Mesenchymal stem cell (in vitro differentiated cells and primary cell): ENCODE results near the gene LRRC7.

Source experiments
- DNase-seq: peaks from one replicate; pipeline ENCODE4 v3.0.0-alpha.2; 2013
- H2AFZ ChIP-seq: one replicate; pipeline ENCODE4 v1.6.1; 2013; ENCODE audit warnings: low read depth, mild to moderate bottlenecking, control low read depth, inconsistent platforms, low read length, moderate library complexity
- H2AK5ac ChIP-seq: 2 replicates; pipeline ENCODE4 v1.6.1; 2013; ENCODE audit warnings: low read length, moderate library complexity, mild to moderate bottlenecking, inconsistent platforms; ENCODE audit not compliant: severe bottlenecking
- H2BK120ac ChIP-seq: one replicate; pipeline ENCODE4 v1.6.1; 2013; ENCODE audit warnings: low read depth, mild to moderate bottlenecking, inconsistent platforms, low read length, moderate library complexity
- H2BK12ac ChIP-seq, 2 experiments: one replicate each; pipeline ENCODE4 v1.6.1; 2013; ENCODE audit warnings: inconsistent platforms in 2 of 2, low read length in 2 of 2, mild to moderate bottlenecking in 2 of 2, moderate library complexity in 2 of 2, control low read depth in 1 of 2
- H2BK15ac ChIP-seq: one replicate; pipeline ENCODE4 v1.6.1; 2013; ENCODE audit warnings: mild to moderate bottlenecking, low read depth, inconsistent platforms; ENCODE audit not compliant: poor library complexity, severe bottlenecking
- H2BK5ac ChIP-seq: 2 replicates; pipeline ENCODE4 v1.6.1; 2013; ENCODE audit warnings: low read depth, mild to moderate bottlenecking, low read length, control low read depth, inconsistent platforms; ENCODE audit not compliant: poor library complexity, severe bottlenecking
- H3K14ac ChIP-seq, 2 experiments: one replicate each; pipeline ENCODE4 v1.6.1; 2013; ENCODE audit warnings: inconsistent platforms in 2 of 2, low read length in 2 of 2, control low read depth in 1 of 2, mild to moderate bottlenecking in 1 of 2, moderate library complexity in 1 of 2
- H3K18ac ChIP-seq, 2 experiments: one replicate each; pipeline ENCODE4 v1.6.1; 2013; ENCODE audit warnings: inconsistent platforms in 2 of 2, low read length in 2 of 2, control low read depth in 1 of 2, low read depth in 1 of 2, mild to moderate bottlenecking in 1 of 2
- H3K23ac ChIP-seq, 2 experiments: one replicate each; pipeline ENCODE4 v1.6.1; 2013; ENCODE audit warnings: inconsistent platforms in 2 of 2, low read length in 2 of 2, mild to moderate bottlenecking in 2 of 2, moderate library complexity in 2 of 2, control low read depth in 1 of 2
- H3K27ac ChIP-seq: 2 replicates; pipeline ENCODE4 v1.5.1; 2013; ENCODE audit warnings: mild to moderate bottlenecking, moderate library complexity, low read length, control low read depth, inconsistent platforms; ENCODE audit not compliant: poor library complexity, severe bottlenecking
- H3K27me3 ChIP-seq, 2 experiments: 2 replicates each; pipeline versions ENCODE4 v1.6.1 to v1.7.0; 2013; ENCODE audit warnings: low read length in 2 of 2, mild to moderate bottlenecking in 2 of 2, moderate library complexity in 2 of 2, control low read depth in 1 of 2, inconsistent platforms in 1 of 2; ENCODE audit not compliant: control insufficient read depth in 1 of 2, insufficient read depth in 1 of 2
- H3K36me3 ChIP-seq, 2 experiments: 2 replicates each; pipeline versions ENCODE4 v1.6.1 to v1.7.0; 2013; ENCODE audit warnings: low read length in 2 of 2, control low read depth in 1 of 2, inconsistent platforms in 1 of 2, low read depth in 1 of 2, mild to moderate bottlenecking in 1 of 2; ENCODE audit not compliant: insufficient read depth in 2 of 2, control insufficient read depth in 1 of 2
- H3K4ac ChIP-seq, 2 experiments: one replicate each; pipeline ENCODE4 v1.6.1; 2013; ENCODE audit warnings: inconsistent platforms in 2 of 2, low read length in 2 of 2, mild to moderate bottlenecking in 2 of 2, moderate library complexity in 2 of 2, control low read depth in 1 of 2, low read depth in 1 of 2
- H3K4me1 ChIP-seq: 2 replicates; pipeline ENCODE4 v1.6.1; 2013; ENCODE audit warnings: low read depth, low read length, control low read depth; ENCODE audit not compliant: control insufficient read depth, insufficient read depth
- H3K4me2 ChIP-seq: 2 replicates; pipeline ENCODE4 v1.6.1; 2013; ENCODE audit warnings: low read length, mild to moderate bottlenecking, inconsistent platforms; ENCODE audit not compliant: poor library complexity, severe bottlenecking
- H3K4me3 ChIP-seq, 2 experiments: 2 replicates each; pipeline versions ENCODE4 v1.5.1 to v1.7.0; 2013; ENCODE audit warnings: low read length in 2 of 2, mild to moderate bottlenecking in 2 of 2, control low read depth in 1 of 2, low read depth in 1 of 2; ENCODE audit not compliant: insufficient read depth in 1 of 2
- H3K79me1 ChIP-seq: replicated peaks from 2 replicates; pipeline ENCODE4 v1.6.1; 2013; ENCODE audit warnings: mild to moderate bottlenecking, control low read depth, low read length, inconsistent platforms; ENCODE audit not compliant: poor library complexity, severe bottlenecking
- H3K9ac ChIP-seq: 2 replicates; pipeline ENCODE4 v1.7.0; 2013; ENCODE audit warnings: mild to moderate bottlenecking, low read length, moderate library complexity
- H3K9me3 ChIP-seq: 2 replicates; pipeline ENCODE4 v1.7.0; 2013; ENCODE audit warnings: mild to moderate bottlenecking, low read length; ENCODE audit not compliant: control insufficient read depth
- H4K8ac ChIP-seq: one replicate; pipeline ENCODE4 v1.6.1; 2013; ENCODE audit warnings: inconsistent platforms, mild to moderate bottlenecking, low read length, moderate library complexity
- H4K91ac ChIP-seq: one replicate; pipeline ENCODE4 v1.6.1; 2013; ENCODE audit warnings: mild to moderate bottlenecking, low read length, inconsistent platforms
- WGBS: methylation state at CpG from one replicate; pipeline ENCODE4 v1.1.7; 2013; ENCODE audit warnings: mixed read lengths; 5-methylcytosine and 5-hydroxymethylcytosine counted together

Gene LRRC7

GRCh38 chr1:70033936-70034335, 466.2 kb downstream of the LRRC7 start:
- Histone ChIP-seq H2AFZ (no peak overlapping the region), H3K27me3 (no peaks in the 10 kb centered on the region), H2BK120ac (no peak overlapping the region), H2BK12ac (no peak overlapping the region), H3K4me1 (no peaks in the 10 kb centered on the region), H3K9me3 (no peaks in the 10 kb centered on the region), H3K4ac (no peak overlapping the region), H3K4me3 (no peak overlapping the region), H3K36me3 (no peaks in the 10 kb centered on the region), H2AK5ac (no peak overlapping the region), H3K9ac (no peak overlapping the region), H4K91ac (no peak overlapping the region), H2BK15ac (no peak overlapping the region), H3K18ac (no peak overlapping the region), H3K14ac (no peak overlapping the region), H3K27ac (no peak overlapping the region), H3K4me2 (no peak overlapping the region), H4K8ac (no peak overlapping the region), H3K79me1 (no peaks in the 10 kb centered on the region), H3K23ac (no peak overlapping the region), H2BK5ac (no peak overlapping the region)
- DNase-seq: no peak

- no peak overlapping the region for H3K4ac ChIP-seq
- no peak overlapping the region for H3K18ac ChIP-seq
- DNase-seq: peak; percentile 58
- no peak overlapping the region for H4K8ac ChIP-seq
- no peak overlapping the region for H4K91ac ChIP-seq
- H2AK5ac ChIP-seq: no peak overlapping the region
- no peaks in the 10 kb centered on the region for H3K36me3 ChIP-seq
- no peak overlapping the region for H3K4me2 ChIP-seq
- no peaks in the 10 kb centered on the region for H3K27me3 ChIP-seq
- no peak overlapping the region for H3K14ac ChIP-seq
- no peak overlapping the region for H3K27ac ChIP-seq
- no peak overlapping the region for H2AFZ ChIP-seq
- WGBS: 63% methylated on average over 2 of the region's 3 CpGs
- no peaks in the 10 kb centered on the region for H3K4me1 ChIP-seq
- H3K23ac ChIP-seq: no peak overlapping the region
- no peaks in the 10 kb centered on the region for H3K79me1 ChIP-seq
- H3K9ac ChIP-seq: no peak overlapping the region
- no peak overlapping the region for H2BK5ac ChIP-seq
- no peak overlapping the region for H2BK15ac ChIP-seq
- H2BK120ac ChIP-seq: no peak overlapping the region
- H3K4me3 ChIP-seq: no peak overlapping the region
- H2BK12ac ChIP-seq: no peak overlapping the region
- no peaks in the 10 kb centered on the region for H3K9me3 ChIP-seq
Observed at GRCh38 chr1:70034403-70034802, 466.7 kb downstream of the LRRC7 start.

GRCh38 chr1:70038025-70038424, 470.3 kb downstream of the LRRC7 start:
- H3K36me3 ChIP-seq: no peaks in the 10 kb centered on the region
- no peak overlapping the region for H3K9ac ChIP-seq
- H3K27ac ChIP-seq: no peak overlapping the region
- H3K4me1 ChIP-seq: no peaks in the 10 kb centered on the region
- no peak overlapping the region for H3K4me3 ChIP-seq
- no peak overlapping the region for H3K14ac ChIP-seq
- H2BK15ac ChIP-seq: no peak overlapping the region
- H3K27me3 ChIP-seq: no peaks in the 10 kb centered on the region
- no peak overlapping the region for H2BK12ac ChIP-seq
- no peak overlapping the region for H4K91ac ChIP-seq
- peak; percentile 13 for DNase-seq
- H2AK5ac ChIP-seq: no peak overlapping the region
- no peak overlapping the region for H2BK120ac ChIP-seq
- H2BK5ac ChIP-seq: no peak overlapping the region
- WGBS: 83% methylated on average over 10 of the region's 10 CpGs
- no peaks in the 10 kb centered on the region for H3K9me3 ChIP-seq
- no peak overlapping the region for H3K4ac ChIP-seq
- H3K4me2 ChIP-seq: no peak overlapping the region
- H4K8ac ChIP-seq: no peak overlapping the region
- H3K18ac ChIP-seq: no peak overlapping the region
- H3K23ac ChIP-seq: no peak overlapping the region
- H2AFZ ChIP-seq: no peak overlapping the region
- H3K79me1 ChIP-seq: no peaks in the 10 kb centered on the region

- no peak overlapping the region for H4K91ac ChIP-seq
Observed at GRCh38 chr1:70039485-70039884, 471.8 kb downstream of the LRRC7 start.

More at GRCh38 chr1:70039485-70039884, 471.8 kb downstream of the LRRC7 start:
- Histone ChIP-seq H3K4ac (no peak overlapping the region), H3K9me3 (no peaks in the 10 kb centered on the region), H2BK12ac (no peak overlapping the region), H2BK5ac (no peak overlapping the region), H3K27me3 (no peaks in the 10 kb centered on the region), H3K79me1 (no peaks in the 10 kb centered on the region), H3K9ac (no peak overlapping the region), H2BK120ac (no peak overlapping the region), H3K4me2 (no peak overlapping the region), H2AFZ (no peak overlapping the region), H4K8ac (no peak overlapping the region), H3K4me3 (no peak overlapping the region), H2BK15ac (peak overlapping the region; percentile 8), H3K18ac (no peak overlapping the region), H3K36me3 (no peaks in the 10 kb centered on the region), H2AK5ac (no peak overlapping the region), H3K14ac (no peak overlapping the region), H3K27ac (no peak overlapping the region), H3K4me1 (no peaks in the 10 kb centered on the region), H3K23ac (no peak overlapping the region)
- DNase-seq: no peak
- 84% methylated on average over 6 of the region's 6 CpGs for WGBS
